ENCODE measurements around the gene LDLRAD2. TPM values are rescaled to one million over a fixed set of nuclear protein-coding genes. Genes with fewer than 3 reads are reported as not detected.

The LDLRAD2 gene
- total and polyA plus RNA-seq, 2 of the 8 experiments (the other 6 are each of a cell fraction or from before 2014, with no cell fraction given) = 0.48 to 0.74 TPM

DNA sequence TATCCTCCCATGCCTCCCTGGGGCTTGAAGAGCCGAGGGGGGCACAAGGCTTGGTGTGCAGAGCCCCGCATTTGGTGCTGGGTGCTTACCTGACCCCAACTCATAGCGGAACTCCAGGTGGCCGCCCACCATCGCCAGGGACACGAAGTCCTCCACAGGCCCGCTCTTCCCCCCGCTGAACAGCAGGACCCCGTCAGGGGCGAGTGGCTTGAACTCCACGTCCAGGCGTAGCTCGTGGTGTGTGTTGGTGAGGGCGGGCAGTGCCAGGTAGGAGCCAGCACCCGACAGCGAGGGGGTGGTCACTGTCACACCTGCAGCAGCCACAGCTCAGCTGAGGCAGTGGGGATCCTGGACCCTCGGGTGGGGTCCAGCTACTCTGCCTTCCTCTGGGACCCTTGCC is 17.2 kb downstream of the LDLRAD2 start (continued):
- TF ChIP-seq, protein P1, sequence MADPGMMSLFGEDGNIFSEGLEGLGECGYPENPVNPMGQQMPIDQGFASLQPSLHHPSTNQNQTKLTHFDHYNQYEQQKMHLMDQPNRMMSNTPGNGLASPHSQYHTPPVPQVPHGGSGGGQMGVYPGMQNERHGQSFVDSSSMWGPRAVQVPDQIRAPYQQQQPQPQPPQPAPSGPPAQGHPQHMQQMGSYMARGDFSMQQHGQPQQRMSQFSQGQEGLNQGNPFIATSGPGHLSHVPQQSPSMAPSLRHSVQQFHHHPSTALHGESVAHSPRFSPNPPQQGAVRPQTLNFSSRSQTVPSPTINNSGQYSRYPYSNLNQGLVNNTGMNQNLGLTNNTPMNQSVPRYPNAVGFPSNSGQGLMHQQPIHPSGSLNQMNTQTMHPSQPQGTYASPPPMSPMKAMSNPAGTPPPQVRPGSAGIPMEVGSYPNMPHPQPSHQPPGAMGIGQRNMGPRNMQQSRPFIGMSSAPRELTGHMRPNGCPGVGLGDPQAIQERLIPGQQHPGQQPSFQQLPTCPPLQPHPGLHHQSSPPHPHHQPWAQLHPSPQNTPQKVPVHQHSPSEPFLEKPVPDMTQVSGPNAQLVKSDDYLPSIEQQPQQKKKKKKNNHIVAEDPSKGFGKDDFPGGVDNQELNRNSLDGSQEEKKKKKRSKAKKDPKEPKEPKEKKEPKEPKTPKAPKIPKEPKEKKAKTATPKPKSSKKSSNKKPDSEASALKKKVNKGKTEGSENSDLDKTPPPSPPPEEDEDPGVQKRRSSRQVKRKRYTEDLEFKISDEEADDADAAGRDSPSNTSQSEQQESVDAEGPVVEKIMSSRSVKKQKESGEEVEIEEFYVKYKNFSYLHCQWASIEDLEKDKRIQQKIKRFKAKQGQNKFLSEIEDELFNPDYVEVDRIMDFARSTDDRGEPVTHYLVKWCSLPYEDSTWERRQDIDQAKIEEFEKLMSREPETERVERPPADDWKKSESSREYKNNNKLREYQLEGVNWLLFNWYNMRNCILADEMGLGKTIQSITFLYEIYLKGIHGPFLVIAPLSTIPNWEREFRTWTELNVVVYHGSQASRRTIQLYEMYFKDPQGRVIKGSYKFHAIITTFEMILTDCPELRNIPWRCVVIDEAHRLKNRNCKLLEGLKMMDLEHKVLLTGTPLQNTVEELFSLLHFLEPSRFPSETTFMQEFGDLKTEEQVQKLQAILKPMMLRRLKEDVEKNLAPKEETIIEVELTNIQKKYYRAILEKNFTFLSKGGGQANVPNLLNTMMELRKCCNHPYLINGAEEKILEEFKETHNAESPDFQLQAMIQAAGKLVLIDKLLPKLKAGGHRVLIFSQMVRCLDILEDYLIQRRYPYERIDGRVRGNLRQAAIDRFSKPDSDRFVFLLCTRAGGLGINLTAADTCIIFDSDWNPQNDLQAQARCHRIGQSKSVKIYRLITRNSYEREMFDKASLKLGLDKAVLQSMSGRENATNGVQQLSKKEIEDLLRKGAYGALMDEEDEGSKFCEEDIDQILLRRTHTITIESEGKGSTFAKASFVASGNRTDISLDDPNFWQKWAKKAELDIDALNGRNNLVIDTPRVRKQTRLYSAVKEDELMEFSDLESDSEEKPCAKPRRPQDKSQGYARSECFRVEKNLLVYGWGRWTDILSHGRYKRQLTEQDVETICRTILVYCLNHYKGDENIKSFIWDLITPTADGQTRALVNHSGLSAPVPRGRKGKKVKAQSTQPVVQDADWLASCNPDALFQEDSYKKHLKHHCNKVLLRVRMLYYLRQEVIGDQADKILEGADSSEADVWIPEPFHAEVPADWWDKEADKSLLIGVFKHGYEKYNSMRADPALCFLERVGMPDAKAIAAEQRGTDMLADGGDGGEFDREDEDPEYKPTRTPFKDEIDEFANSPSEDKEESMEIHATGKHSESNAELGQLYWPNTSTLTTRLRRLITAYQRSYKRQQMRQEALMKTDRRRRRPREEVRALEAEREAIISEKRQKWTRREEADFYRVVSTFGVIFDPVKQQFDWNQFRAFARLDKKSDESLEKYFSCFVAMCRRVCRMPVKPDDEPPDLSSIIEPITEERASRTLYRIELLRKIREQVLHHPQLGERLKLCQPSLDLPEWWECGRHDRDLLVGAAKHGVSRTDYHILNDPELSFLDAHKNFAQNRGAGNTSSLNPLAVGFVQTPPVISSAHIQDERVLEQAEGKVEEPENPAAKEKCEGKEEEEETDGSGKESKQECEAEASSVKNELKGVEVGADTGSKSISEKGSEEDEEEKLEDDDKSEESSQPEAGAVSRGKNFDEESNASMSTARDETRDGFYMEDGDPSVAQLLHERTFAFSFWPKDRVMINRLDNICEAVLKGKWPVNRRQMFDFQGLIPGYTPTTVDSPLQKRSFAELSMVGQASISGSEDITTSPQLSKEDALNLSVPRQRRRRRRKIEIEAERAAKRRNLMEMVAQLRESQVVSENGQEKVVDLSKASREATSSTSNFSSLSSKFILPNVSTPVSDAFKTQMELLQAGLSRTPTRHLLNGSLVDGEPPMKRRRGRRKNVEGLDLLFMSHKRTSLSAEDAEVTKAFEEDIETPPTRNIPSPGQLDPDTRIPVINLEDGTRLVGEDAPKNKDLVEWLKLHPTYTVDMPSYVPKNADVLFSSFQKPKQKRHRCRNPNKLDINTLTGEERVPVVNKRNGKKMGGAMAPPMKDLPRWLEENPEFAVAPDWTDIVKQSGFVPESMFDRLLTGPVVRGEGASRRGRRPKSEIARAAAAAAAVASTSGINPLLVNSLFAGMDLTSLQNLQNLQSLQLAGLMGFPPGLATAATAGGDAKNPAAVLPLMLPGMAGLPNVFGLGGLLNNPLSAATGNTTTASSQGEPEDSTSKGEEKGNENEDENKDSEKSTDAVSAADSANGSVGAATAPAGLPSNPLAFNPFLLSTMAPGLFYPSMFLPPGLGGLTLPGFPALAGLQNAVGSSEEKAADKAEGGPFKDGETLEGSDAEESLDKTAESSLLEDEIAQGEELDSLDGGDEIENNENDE (IDR thresholded peaks at IDR 0.05; ENCODE audit: insufficient replicate concordance, low read length) = no peak
- TF ChIP-seq SIX5 (IDR thresholded peaks at IDR 0.05; ENCODE audit: low read depth, low read length) (no peak), RXRA (IDR thresholded peaks at IDR 0.05; ENCODE audit: insufficient read depth, low read depth, low read length) (no peak), KDM1A (IDR thresholded peaks at IDR 0.05; ENCODE audit: borderline replicate concordance, low read length) (no peak), TBP (IDR thresholded peaks at IDR 0.05; ENCODE audit: low read depth, low read length) (no peak), EZH2 (IDR thresholded peaks at IDR 0.05; ENCODE audit: low read depth, low read length, severe bottlenecking) (no peak), BRCA1 (IDR thresholded peaks at IDR 0.05; ENCODE audit: low read depth, low read length) (no peak)
- TF ChIP-seq, protein P2, sequence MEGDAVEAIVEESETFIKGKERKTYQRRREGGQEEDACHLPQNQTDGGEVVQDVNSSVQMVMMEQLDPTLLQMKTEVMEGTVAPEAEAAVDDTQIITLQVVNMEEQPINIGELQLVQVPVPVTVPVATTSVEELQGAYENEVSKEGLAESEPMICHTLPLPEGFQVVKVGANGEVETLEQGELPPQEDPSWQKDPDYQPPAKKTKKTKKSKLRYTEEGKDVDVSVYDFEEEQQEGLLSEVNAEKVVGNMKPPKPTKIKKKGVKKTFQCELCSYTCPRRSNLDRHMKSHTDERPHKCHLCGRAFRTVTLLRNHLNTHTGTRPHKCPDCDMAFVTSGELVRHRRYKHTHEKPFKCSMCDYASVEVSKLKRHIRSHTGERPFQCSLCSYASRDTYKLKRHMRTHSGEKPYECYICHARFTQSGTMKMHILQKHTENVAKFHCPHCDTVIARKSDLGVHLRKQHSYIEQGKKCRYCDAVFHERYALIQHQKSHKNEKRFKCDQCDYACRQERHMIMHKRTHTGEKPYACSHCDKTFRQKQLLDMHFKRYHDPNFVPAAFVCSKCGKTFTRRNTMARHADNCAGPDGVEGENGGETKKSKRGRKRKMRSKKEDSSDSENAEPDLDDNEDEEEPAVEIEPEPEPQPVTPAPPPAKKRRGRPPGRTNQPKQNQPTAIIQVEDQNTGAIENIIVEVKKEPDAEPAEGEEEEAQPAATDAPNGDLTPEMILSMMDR (IDR thresholded peaks at IDR 0.05; ENCODE audit: control extremely low read depth in 1 of 3, insufficient read depth in 1 of 3, low read depth in 1 of 3, low read length in 3 of 3) = no peak

Data from H1 (cell line).